GM10266 (cell line): ENCODE data around the gene CORO2A.

Experiments used
- DNase-seq: peaks from one replicate; pipeline ENCODE4 v3.0.0; 2012; ENCODE audit errors: extremely low spot score
- TF ChIP-seq, protein P1 (sequence below): IDR thresholded peaks from 2 replicates; pipeline ENCODE4 v1.5.1; 2012; ENCODE audit warnings: mild to moderate bottlenecking, low read depth; ENCODE audit not compliant: control insufficient read depth, insufficient read depth; ENCODE audit errors: missing control alignments

Gene CORO2A

DNA sequence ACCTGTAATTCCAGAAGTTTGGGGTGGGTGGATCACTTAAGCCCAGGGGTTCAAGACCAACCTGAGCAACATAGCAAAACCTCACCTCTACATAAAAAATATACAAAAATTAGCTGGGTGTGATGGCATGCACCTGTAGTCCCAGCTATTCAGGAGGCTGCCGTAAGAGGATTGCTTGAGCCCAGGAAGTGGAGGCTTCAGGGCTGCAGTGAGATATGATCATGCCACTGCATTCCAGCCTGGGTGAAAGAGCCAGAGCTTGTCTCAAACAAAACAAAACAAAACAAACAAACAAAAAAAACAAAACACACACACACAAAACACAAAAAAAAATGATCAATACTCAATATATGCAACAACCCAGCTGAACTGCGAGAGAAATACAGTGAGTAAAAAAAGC is 44.0 kb downstream of the CORO2A start:
- no peak for DNase-seq
- TF ChIP-seq, protein P1, sequence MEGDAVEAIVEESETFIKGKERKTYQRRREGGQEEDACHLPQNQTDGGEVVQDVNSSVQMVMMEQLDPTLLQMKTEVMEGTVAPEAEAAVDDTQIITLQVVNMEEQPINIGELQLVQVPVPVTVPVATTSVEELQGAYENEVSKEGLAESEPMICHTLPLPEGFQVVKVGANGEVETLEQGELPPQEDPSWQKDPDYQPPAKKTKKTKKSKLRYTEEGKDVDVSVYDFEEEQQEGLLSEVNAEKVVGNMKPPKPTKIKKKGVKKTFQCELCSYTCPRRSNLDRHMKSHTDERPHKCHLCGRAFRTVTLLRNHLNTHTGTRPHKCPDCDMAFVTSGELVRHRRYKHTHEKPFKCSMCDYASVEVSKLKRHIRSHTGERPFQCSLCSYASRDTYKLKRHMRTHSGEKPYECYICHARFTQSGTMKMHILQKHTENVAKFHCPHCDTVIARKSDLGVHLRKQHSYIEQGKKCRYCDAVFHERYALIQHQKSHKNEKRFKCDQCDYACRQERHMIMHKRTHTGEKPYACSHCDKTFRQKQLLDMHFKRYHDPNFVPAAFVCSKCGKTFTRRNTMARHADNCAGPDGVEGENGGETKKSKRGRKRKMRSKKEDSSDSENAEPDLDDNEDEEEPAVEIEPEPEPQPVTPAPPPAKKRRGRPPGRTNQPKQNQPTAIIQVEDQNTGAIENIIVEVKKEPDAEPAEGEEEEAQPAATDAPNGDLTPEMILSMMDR: no peak

DNA sequence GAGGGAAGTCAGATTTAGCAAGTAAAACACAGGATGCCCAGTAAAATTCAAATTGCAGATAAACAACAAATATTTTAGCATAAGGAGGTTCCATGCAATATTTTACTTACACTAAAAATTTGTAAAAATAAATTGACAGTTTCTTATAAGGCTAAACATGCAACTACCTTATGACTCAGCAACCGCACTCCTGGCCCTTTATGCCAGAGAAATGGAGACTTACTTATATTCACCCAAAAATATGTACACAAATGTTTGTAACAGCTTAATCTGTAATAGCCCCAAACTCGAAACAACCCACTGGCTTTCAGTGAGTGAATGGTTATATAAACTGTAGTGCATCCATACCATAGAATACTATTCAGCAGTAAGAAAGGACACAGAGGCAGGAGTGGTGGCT is 44.9 kb downstream of the CORO2A start:
- TF ChIP-seq, protein P1: no peak
- no peak for DNase-seq

DNA sequence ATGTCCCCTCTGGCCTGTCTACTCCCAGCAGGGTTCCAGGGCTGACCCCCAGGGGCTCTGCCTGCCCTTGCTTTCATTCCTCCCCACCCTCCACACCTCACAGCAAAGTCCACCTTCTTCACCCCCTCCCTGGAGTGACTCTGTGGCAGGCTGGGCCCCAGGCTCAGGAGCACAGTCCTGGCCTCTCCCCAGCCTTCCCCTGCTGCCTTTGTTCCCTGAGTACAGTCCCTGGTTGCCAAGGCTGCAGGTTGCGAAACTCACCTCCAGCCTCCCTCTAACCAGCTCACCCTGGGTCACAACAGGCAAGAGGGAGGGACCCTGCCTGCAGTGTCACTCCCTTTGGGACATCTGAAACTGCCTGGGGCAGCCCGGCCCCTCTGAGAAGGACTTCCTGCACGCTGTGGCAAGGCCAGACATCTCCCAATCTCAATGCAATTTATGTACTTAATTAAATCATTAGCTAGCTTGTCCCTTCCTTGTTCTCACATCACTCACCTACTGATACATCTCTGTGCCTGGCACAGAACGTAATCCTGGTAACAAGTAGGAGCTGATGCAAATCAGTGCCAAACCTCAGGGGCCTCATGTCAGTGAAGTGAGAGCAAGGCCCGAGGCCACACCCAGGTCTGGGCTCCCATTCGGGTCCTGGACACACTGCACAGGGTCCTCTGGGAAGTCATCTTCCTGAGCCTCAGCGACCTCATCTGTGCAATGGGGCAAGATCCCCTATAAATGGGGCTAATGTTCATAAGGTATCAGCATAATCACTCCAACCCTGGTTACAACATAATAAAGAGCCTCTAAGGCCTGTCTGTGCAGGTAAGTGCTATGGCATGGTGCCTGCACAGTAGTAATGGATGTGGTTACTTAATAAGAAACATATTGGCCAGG is 46.1 kb downstream of the CORO2A start:
- TF ChIP-seq, protein P1: no peak
- DNase-seq: no peak

DNA sequence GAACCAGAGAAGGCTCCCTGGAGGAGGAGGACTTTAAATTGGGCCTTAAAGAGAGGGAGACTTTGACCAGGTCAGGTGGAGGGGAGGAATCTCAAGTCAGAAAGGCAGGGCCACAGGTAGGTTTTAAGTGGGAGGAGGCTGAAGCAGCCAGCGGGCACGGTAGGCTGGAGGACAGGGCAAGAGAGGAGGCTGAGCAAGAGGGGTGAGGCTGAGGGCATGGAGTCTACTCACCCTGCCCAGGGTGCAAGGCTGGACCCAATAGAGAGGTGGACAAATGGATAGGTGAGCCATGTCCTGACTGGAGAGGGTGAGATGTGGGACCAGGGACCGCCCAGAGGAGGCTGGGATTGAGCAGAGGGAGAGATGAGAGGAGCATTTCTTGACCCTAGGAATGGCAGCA is 47.8 kb downstream of the CORO2A start:
- DNase-seq: no peak
- TF ChIP-seq, protein P1: no peak

DNA sequence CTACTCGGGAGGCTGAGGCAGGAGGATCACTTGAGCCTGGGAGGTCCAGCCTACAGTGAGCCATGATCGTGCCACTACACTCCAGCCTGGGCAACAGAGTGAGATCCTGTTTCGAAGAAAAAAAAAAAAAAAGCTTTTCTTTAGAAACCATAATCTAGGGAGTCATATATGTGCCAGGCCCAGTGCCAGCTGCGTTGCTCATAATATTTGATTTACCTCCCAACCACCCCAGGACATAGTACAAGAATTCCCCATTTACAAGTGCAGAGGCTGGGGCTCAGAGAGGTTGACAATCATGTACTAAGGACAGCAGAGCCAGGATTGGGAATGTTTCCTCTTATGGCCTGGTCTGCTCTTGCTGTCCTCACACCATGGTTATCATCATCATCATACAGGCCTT is 48.4 kb downstream of the CORO2A start:
- TF ChIP-seq, protein P1: no peak
- no peak for DNase-seq

DNA sequence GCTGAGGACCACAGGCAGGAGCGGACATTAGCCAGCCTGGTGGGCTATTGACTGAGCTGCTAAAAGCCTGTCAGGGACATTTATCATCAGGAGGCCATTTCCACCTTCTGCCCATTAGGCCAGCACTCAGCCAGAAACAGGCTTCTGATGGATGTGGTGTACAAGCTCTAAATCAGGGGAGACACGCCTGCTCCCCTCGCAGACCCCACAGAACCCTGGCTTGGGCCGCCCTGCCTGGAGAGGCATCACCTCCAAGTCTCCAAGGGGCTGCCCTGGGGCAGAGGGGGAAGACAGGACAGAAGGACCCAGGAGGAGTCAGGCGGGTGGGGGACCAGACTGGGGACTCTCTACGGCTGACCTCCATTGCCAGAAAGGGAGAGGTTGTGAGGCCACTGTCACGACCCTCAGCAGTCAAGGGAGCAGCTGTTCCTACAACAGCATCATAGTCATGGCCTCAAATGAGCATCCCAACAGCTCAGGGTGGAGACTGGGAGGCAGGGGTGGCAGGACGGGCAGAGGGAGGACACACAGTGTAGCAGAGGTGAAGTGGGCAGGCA is 49.4 kb downstream of the CORO2A start:
- no peak for DNase-seq
- TF ChIP-seq, protein P1: no peak
